Caco-2 (cell line): Measurements from ENCODE around the gene LRRC41. TPM values are rescaled to one million over a fixed set of nuclear protein-coding genes. Genes with fewer than 3 reads are reported as not detected.

Experiments used
- BruUV-seq: library from RNA; stranded (reverse); fragments of 400-500 nt; replicated peaks from 2 replicates; lab custom pipeline; 2021; lab: Mats Ljungman, UMichigan
- CTCF ChIA-PET: fragments of 300-600 bp; sonication (Branson Sonifier 250); formaldehyde crosslinking; loops from one replicate; lab custom pipeline; 2022; ENCODE audit warnings: antibody characterized with exemption; lab: Charles Lee
- POLR2A ChIA-PET: fragments of 300-600 bp; sonication (Branson Sonifier 250); formaldehyde crosslinking; loops from one replicate; lab custom pipeline; 2022; ENCODE audit warnings: antibody characterized with exemption; lab: Charles Lee
- DNase-seq, 2 experiments: peaks; one replicate each; pipeline versions ENCODE4 v3.0.0 to v3.0.0-alpha.2; 2020 to 2022
- H3K27me3 ChIP-seq: replicated peaks from 2 replicates; pipeline ENCODE4 v1.6.0; 2011; ENCODE audit warnings: low read length; ENCODE audit not compliant: control insufficient read depth, insufficient read depth
- H3K36me3 ChIP-seq: 2 replicates; pipeline ENCODE4 v1.5.1; 2011; ENCODE audit warnings: low read length; ENCODE audit not compliant: control insufficient read depth, insufficient read depth
- H3K4me1 ChIP-seq: fragments of 250-450 bp; sonication (Bioruptor Pico); 2 replicates; pipeline ENCODE4 v1.5.1; 2020; ENCODE audit warnings: mild to moderate bottlenecking
- H3K4me3 ChIP-seq: 2 replicates; pipeline ENCODE4 v1.5.1; 2011; ENCODE audit warnings: low read depth, mild to moderate bottlenecking, control low read depth, low read length
- H3K9me3 ChIP-seq: fragments of 250-450 bp; sonication (Bioruptor Pico); 2 replicates; pipeline ENCODE4 v1.5.1; 2020; ENCODE audit warnings: mild to moderate bottlenecking, moderate library complexity
- H3K27ac Mint-ChIP-seq: one replicate; pipeline ENCODE4 v1.8.0; 2022; ENCODE audit warnings: mixed read lengths; ENCODE audit not compliant: unreplicated experiment
- H3K27me3 Mint-ChIP-seq: one replicate; pipeline ENCODE4 v1.8.0; 2022; ENCODE audit warnings: mixed read lengths; ENCODE audit not compliant: insufficient read depth, unreplicated experiment
- H3K36me3 Mint-ChIP-seq: one replicate; pipeline ENCODE4 v1.8.0; 2022; ENCODE audit warnings: mild to moderate bottlenecking, mixed read lengths; ENCODE audit not compliant: insufficient read depth, unreplicated experiment
- H3K4me1 Mint-ChIP-seq: one replicate; pipeline ENCODE4 v1.8.0; 2022; ENCODE audit warnings: low read depth, mixed read lengths; ENCODE audit not compliant: unreplicated experiment
- H3K4me3 Mint-ChIP-seq: one replicate; pipeline ENCODE4 v1.8.0; 2022; ENCODE audit warnings: mild to moderate bottlenecking, moderate library complexity, mixed read lengths; ENCODE audit not compliant: unreplicated experiment
- H3K9me3 Mint-ChIP-seq: one replicate; pipeline ENCODE4 v1.8.0; 2022; ENCODE audit warnings: mixed read lengths; ENCODE audit not compliant: unreplicated experiment
- intact Hi-C: fragments of 100-400 bp; cut with micrococcal nuclease; formaldehyde crosslinking; loops from one replicate; pipeline ENCODE4 v1.10.0; 2022; ENCODE audit not compliant: unreplicated experiment
- total RNA-seq: library from RNA; stranded (reverse); gene quantifications from 2 replicates; pipeline ENCODE4 v1.2.3, GENCODE V29; 2022
- TF ChIP-seq, protein P1 (sequence below), 2 experiments: fragments of 200-600 bp in 1 of 2; IDR thresholded peaks; 1 replicate in 1 of 2; 2 replicates in 1 of 2; pipeline versions ENCODE4 v1.5.1 to v1.8.0; 2011 to 2022; ENCODE audit warnings: antibody characterized with exemption in 1 of 2, control low read depth in 1 of 2, inconsistent platforms in 1 of 2, low read depth in 1 of 2, low read length in 1 of 2, mild to moderate bottlenecking in 1 of 2, moderate library complexity in 1 of 2; ENCODE audit not compliant: insufficient read depth in 1 of 2, severe bottlenecking in 1 of 2, unreplicated experiment in 1 of 2

LRRC41 gene
- total RNA-seq, 1 experiment from 2014 or later: 41.7 TPM

DNA sequence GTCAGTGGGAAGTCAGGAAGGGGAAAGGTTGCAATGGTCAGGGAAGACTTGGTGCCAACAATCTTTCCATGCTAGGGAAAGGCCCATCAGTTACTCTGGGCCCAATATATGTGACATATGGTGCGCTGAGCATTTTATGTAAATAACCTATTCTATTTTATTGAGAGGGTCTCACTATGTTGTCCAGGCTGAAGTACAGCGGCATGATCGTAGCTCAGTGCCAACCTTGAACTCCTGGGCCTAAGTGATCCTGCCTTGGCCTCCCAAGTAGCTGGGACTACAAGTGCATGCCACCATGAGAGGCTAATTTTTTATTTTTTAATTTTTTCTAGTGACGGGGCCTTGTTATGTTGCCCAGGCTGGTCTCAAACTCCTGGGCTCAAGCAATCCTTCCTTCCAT is 6.9 kb upstream of the LRRC41 start:
- POLR2A ChIA-PET: no interaction called here
- TF ChIP-seq, protein P1, sequence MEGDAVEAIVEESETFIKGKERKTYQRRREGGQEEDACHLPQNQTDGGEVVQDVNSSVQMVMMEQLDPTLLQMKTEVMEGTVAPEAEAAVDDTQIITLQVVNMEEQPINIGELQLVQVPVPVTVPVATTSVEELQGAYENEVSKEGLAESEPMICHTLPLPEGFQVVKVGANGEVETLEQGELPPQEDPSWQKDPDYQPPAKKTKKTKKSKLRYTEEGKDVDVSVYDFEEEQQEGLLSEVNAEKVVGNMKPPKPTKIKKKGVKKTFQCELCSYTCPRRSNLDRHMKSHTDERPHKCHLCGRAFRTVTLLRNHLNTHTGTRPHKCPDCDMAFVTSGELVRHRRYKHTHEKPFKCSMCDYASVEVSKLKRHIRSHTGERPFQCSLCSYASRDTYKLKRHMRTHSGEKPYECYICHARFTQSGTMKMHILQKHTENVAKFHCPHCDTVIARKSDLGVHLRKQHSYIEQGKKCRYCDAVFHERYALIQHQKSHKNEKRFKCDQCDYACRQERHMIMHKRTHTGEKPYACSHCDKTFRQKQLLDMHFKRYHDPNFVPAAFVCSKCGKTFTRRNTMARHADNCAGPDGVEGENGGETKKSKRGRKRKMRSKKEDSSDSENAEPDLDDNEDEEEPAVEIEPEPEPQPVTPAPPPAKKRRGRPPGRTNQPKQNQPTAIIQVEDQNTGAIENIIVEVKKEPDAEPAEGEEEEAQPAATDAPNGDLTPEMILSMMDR (IDR thresholded peaks at IDR 0.05; ENCODE audit: insufficient read depth in 1 of 2, low read depth in 1 of 2, low read length in 1 of 2, severe bottlenecking in 1 of 2, unreplicated experiment in 1 of 2): no peak
- Mint-ChIP-seq H3K4me3 (no peak overlapping the region), H3K27me3 (no peaks in the 10 kb centered on the region), H3K9me3 (no peaks in the 10 kb centered on the region), H3K27ac (no peak overlapping the region), H3K36me3 (peaks cover 89% of the 10 kb centered on the region), H3K4me1 (no peaks in the 10 kb centered on the region)
- Histone ChIP-seq H3K4me3 (no peak overlapping the region), H3K36me3 (peaks cover 1% of the 10 kb centered on the region; the same call in 1 of the 2 replicates), H3K9me3 (no peaks in the 10 kb centered on the region), H3K27me3 (no peaks in the 10 kb centered on the region), H3K4me1 (no peaks in the 10 kb centered on the region)
- no TSS peak for BruUV-seq
- intact Hi-C loops: no loop called here
- CTCF ChIA-PET: no interaction called here
- no peak for DNase-seq

DNA sequence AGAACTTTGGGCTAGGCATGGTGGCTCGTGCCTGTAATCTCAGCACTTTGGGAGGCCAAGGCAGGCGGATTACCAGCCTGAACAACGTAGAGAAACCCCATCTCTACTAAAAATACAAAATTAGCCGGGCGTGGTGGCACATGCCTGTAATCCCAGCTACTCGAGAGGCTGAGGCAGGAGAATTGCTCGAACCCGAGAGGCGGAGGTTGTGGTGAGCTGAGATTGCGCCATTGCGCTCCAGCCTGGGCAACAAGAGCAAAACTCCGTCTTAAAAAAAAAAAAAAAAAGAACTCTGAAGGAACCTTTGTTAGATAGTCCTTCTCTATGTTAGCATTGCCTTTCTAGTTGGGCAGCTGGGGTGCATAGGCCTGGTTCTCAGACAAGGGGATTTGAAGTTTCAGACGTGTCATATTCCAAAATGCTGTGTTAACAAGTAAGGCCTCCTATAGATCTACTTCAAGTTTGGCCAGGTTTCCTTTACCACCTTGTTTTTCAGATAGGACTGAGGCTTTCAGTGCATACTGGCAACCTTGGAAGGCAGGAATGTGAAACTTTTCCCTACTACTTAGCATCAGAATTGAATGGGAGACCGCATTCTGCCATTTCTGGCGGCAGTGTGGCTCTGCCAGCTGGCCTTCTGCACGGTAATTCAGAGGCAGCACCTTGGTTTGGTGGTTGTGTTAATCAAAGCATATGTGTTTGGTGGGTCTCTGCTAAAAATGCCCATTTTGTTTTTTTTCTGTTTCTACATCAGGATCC is 6.2 kb upstream of the LRRC41 start:
- TF ChIP-seq, protein P1 (IDR thresholded peaks at IDR 0.05; ENCODE audit: insufficient read depth in 1 of 2, low read depth in 1 of 2, low read length in 1 of 2, severe bottlenecking in 1 of 2, unreplicated experiment in 1 of 2): no peak
- H3K27ac Mint-ChIP-seq: no peak overlapping the region
- no peak overlapping the region for H3K4me3 Mint-ChIP-seq
- no peaks in the 10 kb centered on the region for H3K4me1 Mint-ChIP-seq
- no TSS peak for BruUV-seq
- no peak overlapping the region for H3K4me3 ChIP-seq
- H3K36me3 ChIP-seq: 0 out of 2 replicates have a peak, but pooled peaks cover 1% of the 10 kb centered on the region
- H3K4me1 ChIP-seq: no peaks in the 10 kb centered on the region
- DNase-seq: no peak
- ChIA-PET CTCF (no interaction called here), POLR2A (no interaction called here)
- H3K27me3 ChIP-seq: no peaks in the 10 kb centered on the region
- no peaks in the 10 kb centered on the region for H3K9me3 Mint-ChIP-seq
- no peaks in the 10 kb centered on the region for H3K27me3 Mint-ChIP-seq
- peaks cover 81% of the 10 kb centered on the region for H3K36me3 Mint-ChIP-seq
- intact Hi-C loops: no loop called here
- H3K9me3 ChIP-seq: no peaks in the 10 kb centered on the region

- peaks cover 67% of the 10 kb centered on the region for H3K36me3 Mint-ChIP-seq
Measured at GRCh38 chr1:46306159-46306530, 2.7 kb upstream of the LRRC41 start.

More at GRCh38 chr1:46306159-46306530, 2.7 kb upstream of the LRRC41 start:
- Histone ChIP-seq H3K36me3 (0 out of 2 replicates have a peak, but pooled peaks cover 1% of the 10 kb centered on the region), H3K4me3 (no peak overlapping the region), H3K4me1 (peaks cover under 1% of the 10 kb centered on the region; the same call in 1 of the 2 replicates), H3K27me3 (no peaks in the 10 kb centered on the region), H3K9me3 (no peaks in the 10 kb centered on the region)
- no peak for DNase-seq
- BruUV-seq: no TSS peak
- intact Hi-C loops: no loop called here
- ChIA-PET CTCF (no interaction called here), POLR2A (no interaction called here)
- H3K4me3 Mint-ChIP-seq: no peak overlapping the region
- peaks cover 5% of the 10 kb centered on the region for H3K4me1 Mint-ChIP-seq
- TF ChIP-seq, protein P1 (IDR thresholded peaks at IDR 0.05; ENCODE audit: insufficient read depth in 1 of 2, low read depth in 1 of 2, low read length in 1 of 2, severe bottlenecking in 1 of 2, unreplicated experiment in 1 of 2): no peak
- no peaks in the 10 kb centered on the region for H3K9me3 Mint-ChIP-seq
- H3K27ac Mint-ChIP-seq: no peak overlapping the region
- H3K27me3 Mint-ChIP-seq: no peaks in the 10 kb centered on the region
